ENCODE results near the gene CRYL1. TPM values are rescaled to one million over a fixed set of nuclear protein-coding genes. Genes with fewer than 3 reads are reported as not detected.

The CRYL1 gene
- total and polyA plus RNA-seq, 2 of the 4 experiments (the other 2 are of a cell fraction) = 11.7 to 16.4 TPM

DNA sequence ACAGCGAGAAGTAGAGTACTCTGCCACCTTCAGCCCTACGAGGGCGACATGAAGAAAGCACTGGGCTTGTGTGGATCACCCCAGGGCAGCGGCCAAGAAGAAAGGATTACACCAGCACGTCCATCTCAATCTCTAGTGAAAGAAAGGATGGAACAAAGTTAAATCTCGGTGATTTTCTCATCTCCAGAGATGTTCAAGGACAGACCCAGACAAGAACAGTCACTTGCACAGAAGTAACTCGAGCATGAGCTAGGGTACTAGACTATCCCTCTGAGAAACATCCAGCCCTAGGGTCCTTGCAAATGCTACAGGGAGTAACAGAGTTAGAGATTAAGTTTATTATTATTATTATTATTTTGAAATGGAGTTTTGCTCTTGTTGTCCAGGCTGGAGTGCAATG, 106.7 kb downstream of the CRYL1 start:
- Histone ChIP-seq H3K9ac (ENCODE audit: low read depth, low read length) (no peak overlapping the region), H3K4me2 (ENCODE audit: low read depth, low read length) (no peak overlapping the region), H3K9me3 (ENCODE audit: control insufficient read depth, insufficient read depth, low read length) (no peaks in the 10 kb centered on the region), H2AFZ (replicated peaks; ENCODE audit: low read length, poor library complexity) (no peak overlapping the region), H3K36me3 (ENCODE audit: control insufficient read depth, insufficient read depth, low read length) (no peaks in the 10 kb centered on the region), H3K27ac (ENCODE audit: insufficient read depth, low read length) (no peak overlapping the region), H3K4me1 (ENCODE audit: control insufficient read depth, insufficient read depth, low read length) (no peaks in the 10 kb centered on the region), H3K56ac (ENCODE audit: extremely low read depth, insufficient read depth, low read length) (no peak overlapping the region), H4K8ac (ENCODE audit: low read depth in 2 of 2, low read length in 2 of 2) (no peak overlapping the region), H4K91ac (ENCODE audit: insufficient read depth, low read depth, low read length) (peak overlapping the region; percentile 33; the same call in 1 of the 2 replicates), H4K5ac (ENCODE audit: low read depth, low read length) (no peak overlapping the region), H3K14ac (replicated peaks; ENCODE audit: low read depth, low read length) (no peak overlapping the region), H2AK9ac (replicated peaks; ENCODE audit: low read depth, low read length, poor library complexity) (peak overlapping the region; percentile 23), H3K4me3 (ENCODE audit: insufficient read depth, low read depth, low read length) (no peak overlapping the region), H3K9me1 (ENCODE audit: insufficient read depth, low read length) (no peaks in the 10 kb centered on the region; the same call in 1 of the 2 replicates), H2BK15ac (ENCODE audit: low read depth, low read length) (peak overlapping the region; percentile 95; the same call in 2 of the 3 replicates), H3K23ac (ENCODE audit: low read depth, low read length) (no peak overlapping the region), H3K4ac (ENCODE audit: low read depth, low read length) (peak overlapping the region; percentile 36; the same call in 1 of the 2 replicates), H2BK20ac (ENCODE audit: low read depth, low read length) (peak overlapping the region; percentile 30), H3K79me1 (ENCODE audit: low read depth in 1 of 2, low read length in 2 of 2) (no peaks in the 10 kb centered on the region), H3K18ac (ENCODE audit: low read depth, low read length) (peak overlapping the region; percentile 53; the same call in 1 of the 2 replicates), H2AK5ac (ENCODE audit: low read depth, low read length) (peak overlapping the region; percentile 89), H4K20me1 (ENCODE audit: insufficient read depth, low read length) (peaks cover 8% of the 10 kb centered on the region), H3K27me3 (ENCODE audit: control insufficient read depth, insufficient read depth, low read length) (peaks cover 11% of the 10 kb centered on the region), H2BK120ac (ENCODE audit: low read depth, low read length) (peak overlapping the region; percentile 16), H2BK5ac (ENCODE audit: low read depth, low read length, poor library complexity, severe bottlenecking) (no peak overlapping the region)
- no CpG with 5 or more reads among the region's 7 CpGs for WGBS, 2 experiments (ENCODE audit: extremely low coverage in 2 of 2, insufficient read length in 1 of 2)
- ChIA-PET CTCF (no interaction called here), POLR2A (ENCODE audit: unreplicated experiment) (no interaction called here)
- DNase-seq = no peak
- no peak for ATAC-seq (ENCODE audit: low read depth)
- intact Hi-C loops (cut with micrococcal nuclease) (no loop called here), in situ Hi-C loops (cut with MboI; ENCODE audit: low sequenced_read_pairs) (no loop called here), dilution Hi-C loops (cut with HindIII; ENCODE audit: low sequenced_read_pairs, unreplicated experiment) (no loop called here)
- no peak for TF ChIP-seq BHLHE40 (IDR thresholded peaks at IDR 0.05; ENCODE audit: low read depth, low read length)
- TF ChIP-seq MXI1 (IDR thresholded peaks at IDR 0.05; ENCODE audit: borderline replicate concordance, low read depth, low read length) = no peak
- BruUV-seq (replicated peaks) = no TSS peak
